HFFc6 (cell line): ENCODE results near the gene PARD3. TPM values are rescaled to one million over a fixed set of nuclear protein-coding genes. Genes with fewer than 3 reads are reported as not detected.

Source experiments
- DNase-seq: peaks from one replicate; pipeline ENCODE4 v3.0.0-alpha.2; 2018
- H3K27ac Mint-ChIP-seq: 2 replicates; pipeline ENCODE4 v1.8.0; 2020; ENCODE audit warnings: mild to moderate bottlenecking, mixed read lengths
- H3K27me3 Mint-ChIP-seq: 2 replicates; pipeline ENCODE4 v1.8.0; 2021; ENCODE audit warnings: mild to moderate bottlenecking, moderate library complexity, mixed read lengths; ENCODE audit not compliant: insufficient read depth
- H3K36me3 Mint-ChIP-seq: 2 replicates; pipeline ENCODE4 v1.8.0; 2021; ENCODE audit warnings: low read depth, mixed read lengths
- H3K4me1 Mint-ChIP-seq: 2 replicates; pipeline ENCODE4 v1.8.0; 2020; ENCODE audit warnings: low read depth, mixed read lengths
- H3K4me3 Mint-ChIP-seq: 2 replicates; pipeline ENCODE4 v1.8.0; 2020; ENCODE audit warnings: mild to moderate bottlenecking, moderate library complexity, mixed read lengths
- H3K9me3 Mint-ChIP-seq: 2 replicates; pipeline ENCODE4 v1.8.0; 2020; ENCODE audit warnings: mild to moderate bottlenecking, mixed read lengths
- CTCF ChIP-seq: fragments of 200-600 bp; sonication (generic); IDR thresholded peaks from 2 replicates; pipeline ENCODE4 v1.5.0; 2021; ENCODE audit warnings: antibody characterized with exemption, mild to moderate bottlenecking
- total RNA-seq, 6 experiments: library from RNA; stranded (reverse); fragmentation: NEBNext Ultra II Directional; extraction: Animal tissue kit (Norgen Biotek cat#: 25700); gene quantifications; 2 replicates in 1 of 6; 3 replicates in 5 of 6; pipeline ENCODE4 v1.2.3, GENCODE V29; 2021

The PARD3 gene
- total RNA-seq, 6 experiments from 2014 or later, result 19.9 to 24.3 (median 23.1) TPM

GRCh38 chr10:34826857-34827766 is 12.0 kb upstream of the PARD3 start:
- Mint-ChIP-seq H3K4me1 (peaks cover 14% of the 10 kb centered on the region), H3K9me3 (no peaks in the 10 kb centered on the region)
- no peak for DNase-seq

GRCh38 chr10:34826221-34826620 is 11.1 kb upstream of the PARD3 start:
- Mint-ChIP-seq H3K9me3 (no peaks in the 10 kb centered on the region), H3K27ac (no peak overlapping the region), H3K4me1 (peaks cover 23% of the 10 kb centered on the region)

More at GRCh38 chr10:34826857-34827766, 12.0 kb upstream of the PARD3 start:
- no peak overlapping the region for H3K4me3 Mint-ChIP-seq
- H3K27ac Mint-ChIP-seq, result no peak overlapping the region
- no peaks in the 10 kb centered on the region for H3K36me3 Mint-ChIP-seq
- no peak for TF ChIP-seq CTCF
- H3K27me3 Mint-ChIP-seq, result peaks cover 17% of the 10 kb centered on the region

GRCh38 chr10:34825414-34825813 is 10.3 kb upstream of the PARD3 start:
- Mint-ChIP-seq H3K9me3 (no peaks in the 10 kb centered on the region), H3K36me3 (no peaks in the 10 kb centered on the region), H3K4me3 (no peak overlapping the region), H3K27me3 (peaks cover 7% of the 10 kb centered on the region), H3K4me1 (peaks cover 20% of the 10 kb centered on the region), H3K27ac (no peak overlapping the region)
- DNase-seq, result no peak
- TF ChIP-seq CTCF, result no peak

More at GRCh38 chr10:34826221-34826620, 11.1 kb upstream of the PARD3 start:
- no peak for DNase-seq
- Mint-ChIP-seq H3K4me3 (no peak overlapping the region; the same call in 1 of the 2 replicates), H3K27me3 (peaks cover 8% of the 10 kb centered on the region), H3K36me3 (no peaks in the 10 kb centered on the region)
- TF ChIP-seq CTCF, result no peak

GRCh38 chr10:34824870-34825269 is 9.8 kb upstream of the PARD3 start:
- no peak for DNase-seq
- no peaks in the 10 kb centered on the region for H3K9me3 Mint-ChIP-seq
- peak; percentile 46; the same call in 1 of the 2 replicates for TF ChIP-seq CTCF
- peaks cover 15% of the 10 kb centered on the region for H3K4me1 Mint-ChIP-seq
- H3K36me3 Mint-ChIP-seq, result no peaks in the 10 kb centered on the region
- no peak overlapping the region for H3K4me3 Mint-ChIP-seq
- no peak overlapping the region for H3K27ac Mint-ChIP-seq
- H3K27me3 Mint-ChIP-seq, result peaks cover 7% of the 10 kb centered on the region

GRCh38 chr10:34821587-34822585 is 6.8 kb upstream of the PARD3 start:
- H3K36me3 Mint-ChIP-seq, result no peaks in the 10 kb centered on the region
- H3K27ac Mint-ChIP-seq, result no peak overlapping the region
- no peaks in the 10 kb centered on the region for H3K9me3 Mint-ChIP-seq
- peaks cover 15% of the 10 kb centered on the region for H3K4me1 Mint-ChIP-seq
- peaks cover 5% of the 10 kb centered on the region for H3K27me3 Mint-ChIP-seq
- no peak for DNase-seq
- H3K4me3 Mint-ChIP-seq, result no peak overlapping the region
- no peak for TF ChIP-seq CTCF
